Endothelial cell of umbilical vein (primary cell): Measurements from ENCODE around the gene HEATR5B. TPM values are rescaled to one million over a fixed set of nuclear protein-coding genes. Genes with fewer than 3 reads are reported as not detected.

Experiments used
- polyA plus RNA-seq, 4 experiments: library from polyadenylated mRNA; depleted of rRNA in 3 of 4; stranded (reverse) in 3 of 4; unstranded in 1 of 4; fragments of >200 nt; gene quantifications; 2 replicates each; pipeline versions ENCODE4 v1.2.1 to v1.2.3, GENCODE V29; 2011 to 2012; ENCODE audit warnings: missing spikeins in 1 of 4
- total RNA-seq: library from RNA; stranded (reverse); gene quantifications from 2 replicates; pipeline ENCODE4 v1.2.3, GENCODE V29; 2021

The HEATR5B gene
- total and polyA plus RNA-seq, 2 donors (not counting 3 experiments of a cell fraction or from before 2014, with no cell fraction given): 16.1 to 22.5 TPM

Other genes with a start within 250 kb of the HEATR5B start
- 32.6 and 33.4 TPM in 2 replicates for gene STRN, start 117.8 kb downstream of the HEATR5B start, total RNA-seq
- gene STRN, start 117.8 kb downstream of the HEATR5B start, polyA plus RNA-seq: 6.7 and 7.6 TPM in 2 replicates
- 10.2 and 12.1 TPM in 2 replicates for gene GPATCH11, start 146 bp upstream of the HEATR5B start, total RNA-seq
- gene GPATCH11, start 146 bp upstream of the HEATR5B start, polyA plus RNA-seq: 1.4 and 2.1 TPM in 2 replicates
- gene EIF2AK2, start 72.6 kb upstream of the HEATR5B start, total RNA-seq: 39.6 and 41.1 TPM in 2 replicates
- gene EIF2AK2, start 72.6 kb upstream of the HEATR5B start, polyA plus RNA-seq: 7.9 and 8.0 TPM in 2 replicates
- gene SULT6B1, start 104.3 kb upstream of the HEATR5B start, total RNA-seq: not detected in 2 replicates
- gene SULT6B1, start 104.3 kb upstream of the HEATR5B start, polyA plus RNA-seq: not detected in 2 replicates
- gene CEBPZOS, start 112.1 kb upstream of the HEATR5B start, total RNA-seq: 36.3 and 41.5 TPM in 2 replicates
- gene CEBPZOS, start 112.1 kb upstream of the HEATR5B start, polyA plus RNA-seq: 24.8 and 29.1 TPM in 2 replicates
- 36.7 and 46.9 TPM in 2 replicates for gene CEBPZ, start 147.2 kb upstream of the HEATR5B start, total RNA-seq
- gene CEBPZ, start 147.2 kb upstream of the HEATR5B start, polyA plus RNA-seq: 1.7 and 3.6 TPM in 2 replicates
- gene NDUFAF7, start 147.3 kb upstream of the HEATR5B start, total RNA-seq: 17.7 and 23.4 TPM in 2 replicates
- gene NDUFAF7, start 147.3 kb upstream of the HEATR5B start, polyA plus RNA-seq: 10.8 and 11.6 TPM in 2 replicates
- gene PRKD3, start 240.5 kb upstream of the HEATR5B start, total RNA-seq: 47.3 and 48.4 TPM in 2 replicates
- 11.9 and 14.9 TPM in 2 replicates for gene PRKD3, start 240.5 kb upstream of the HEATR5B start, polyA plus RNA-seq